Measurements from ENCODE around the gene ARL14EP. TPM values are rescaled to one million over a fixed set of nuclear protein-coding genes. Genes with fewer than 3 reads are reported as not detected.

ARL14EP gene
- total RNA-seq, 1 donor from 2014 or later, result 15.7 TPM

GRCh38 chr11:30282289-30282631 lies 40.6 kb upstream of the ARL14EP start:
- H3K4me3 ChIP-seq, result no peak overlapping the region
- H3K4me1 ChIP-seq, result no peaks in the 10 kb centered on the region
- no peak overlapping the region for H3K27ac ChIP-seq
- DNase-seq (ENCODE audit: extremely low spot score in 2 of 2), result no peak
- intact Hi-C loops (cut with DNase I), result no loop called here
- no peaks in the 10 kb centered on the region for H3K9me3 ChIP-seq
- no peaks in the 10 kb centered on the region for H3K36me3 ChIP-seq
- TF ChIP-seq POLR2AphosphoS5 (IDR thresholded peaks at IDR 0.05; ENCODE audit: insufficient read depth in 1 of 2, low read depth in 1 of 2), result no peak
- no peak for TF ChIP-seq POLR2A (IDR thresholded peaks at IDR 0.05)
- no peak for TF ChIP-seq CTCF (IDR thresholded peaks at IDR 0.05)
- no peaks in the 10 kb centered on the region for H3K27me3 ChIP-seq

- Histone ChIP-seq H3K4me1 (no peaks in the 10 kb centered on the region), H3K4me3 (no peak overlapping the region), H3K27me3 (no peaks in the 10 kb centered on the region), H3K36me3 (no peaks in the 10 kb centered on the region), H3K27ac (no peak overlapping the region), H3K9me3 (no peaks in the 10 kb centered on the region)
- TF ChIP-seq CTCF (IDR thresholded peaks at IDR 0.05), result no peak
- no peak for TF ChIP-seq POLR2A (IDR thresholded peaks at IDR 0.05)
- TF ChIP-seq POLR2AphosphoS5 (IDR thresholded peaks at IDR 0.05; ENCODE audit: insufficient read depth in 1 of 2, low read depth in 1 of 2), result no peak
- DNase-seq (ENCODE audit: extremely low spot score in 2 of 2), result no peak
- intact Hi-C loops (cut with DNase I), result no loop called here
These were observed 38.1 kb upstream of the ARL14EP start for GRCh38 chr11:30284836-30285235.

DNA sequence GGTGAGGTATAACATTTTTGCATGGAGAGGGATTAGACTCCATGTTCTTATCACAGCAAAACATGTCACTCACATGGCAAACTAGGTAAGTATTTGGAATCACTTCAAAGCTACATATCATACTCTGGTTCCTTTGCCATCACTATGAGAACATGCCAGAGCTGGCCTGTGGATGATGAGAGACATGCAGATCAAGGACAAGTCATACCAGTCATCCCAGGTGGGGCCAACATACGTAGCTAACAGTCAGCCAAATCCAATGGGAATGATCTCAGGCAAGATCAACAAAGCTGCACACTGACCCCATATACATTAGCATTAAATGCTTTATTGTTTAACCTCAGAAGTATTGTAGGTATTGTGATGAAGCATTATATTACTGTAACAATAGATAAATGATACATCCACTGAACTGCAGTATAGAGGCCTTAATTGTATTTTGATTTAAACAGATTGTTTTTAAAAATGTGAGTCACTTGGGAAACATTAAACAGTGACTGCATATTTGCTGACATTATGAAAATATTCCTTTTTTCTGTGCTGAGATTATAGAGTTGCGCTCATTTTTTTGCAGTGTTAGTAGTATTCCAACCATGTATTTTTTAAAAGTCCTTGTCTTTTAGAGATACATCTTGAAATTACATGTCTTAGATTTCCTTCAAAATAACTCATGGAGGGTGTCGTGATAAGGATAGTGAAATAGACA lies 37.3 kb upstream of the ARL14EP start:
- intact Hi-C loops (cut with DNase I), result no loop called here
- Histone ChIP-seq H3K9me3 (no peaks in the 10 kb centered on the region), H3K27me3 (no peaks in the 10 kb centered on the region), H3K4me1 (no peaks in the 10 kb centered on the region), H3K4me3 (no peak overlapping the region), H3K36me3 (no peaks in the 10 kb centered on the region), H3K27ac (no peak overlapping the region)
- TF ChIP-seq CTCF (IDR thresholded peaks at IDR 0.05), result no peak
- TF ChIP-seq POLR2A (IDR thresholded peaks at IDR 0.05), result no peak
- no peak for TF ChIP-seq POLR2AphosphoS5 (IDR thresholded peaks at IDR 0.05; ENCODE audit: insufficient read depth in 1 of 2, low read depth in 1 of 2)
- DNase-seq (ENCODE audit: extremely low spot score in 2 of 2), result no peak

DNA sequence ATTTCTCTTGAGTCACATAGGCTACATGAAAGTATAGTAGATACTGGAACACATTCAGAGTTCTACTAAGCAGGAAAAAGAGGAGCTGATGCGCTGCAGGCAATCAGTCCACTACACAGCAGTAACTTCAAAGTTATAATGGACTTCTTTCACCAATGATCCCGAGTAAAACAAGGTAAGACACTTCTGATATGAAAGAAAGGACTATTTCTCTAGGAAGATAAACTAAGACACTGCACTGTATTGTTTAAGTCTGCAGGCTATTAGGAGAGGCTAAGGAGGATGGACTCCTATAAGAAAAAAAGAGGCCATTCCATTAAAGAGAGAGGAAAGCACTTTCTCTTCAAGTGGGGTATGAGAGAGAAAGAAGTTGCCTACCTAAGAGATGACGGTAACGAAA lies 31.6 kb upstream of the ARL14EP start:
- intact Hi-C loops (cut with DNase I), result no loop called here
- DNase-seq (ENCODE audit: extremely low spot score in 2 of 2), result no peak

More for the DNA sequence above, 31.6 kb upstream of the ARL14EP start:
- H3K9me3 ChIP-seq, result no peaks in the 10 kb centered on the region
- H3K27ac ChIP-seq, result no peak overlapping the region
- no peak overlapping the region for H3K4me3 ChIP-seq
- no peaks in the 10 kb centered on the region for H3K36me3 ChIP-seq
- H3K4me1 ChIP-seq, result no peaks in the 10 kb centered on the region
- no peaks in the 10 kb centered on the region for H3K27me3 ChIP-seq
- TF ChIP-seq POLR2AphosphoS5 (IDR thresholded peaks at IDR 0.05; ENCODE audit: insufficient read depth in 1 of 2, low read depth in 1 of 2), result no peak
- no peak for TF ChIP-seq POLR2A (IDR thresholded peaks at IDR 0.05)
- no peak for TF ChIP-seq CTCF (IDR thresholded peaks at IDR 0.05)
